Measurements from ENCODE around the gene PCDHA9. TPM values are rescaled to one million over a fixed set of nuclear protein-coding genes. Genes with fewer than 3 reads are reported as not detected.

PCDHA9 gene
- total and polyA plus RNA-seq, 10 donors = 0.13 to 0.98 (median 0.17) TPM; not detected in 5

DNA sequence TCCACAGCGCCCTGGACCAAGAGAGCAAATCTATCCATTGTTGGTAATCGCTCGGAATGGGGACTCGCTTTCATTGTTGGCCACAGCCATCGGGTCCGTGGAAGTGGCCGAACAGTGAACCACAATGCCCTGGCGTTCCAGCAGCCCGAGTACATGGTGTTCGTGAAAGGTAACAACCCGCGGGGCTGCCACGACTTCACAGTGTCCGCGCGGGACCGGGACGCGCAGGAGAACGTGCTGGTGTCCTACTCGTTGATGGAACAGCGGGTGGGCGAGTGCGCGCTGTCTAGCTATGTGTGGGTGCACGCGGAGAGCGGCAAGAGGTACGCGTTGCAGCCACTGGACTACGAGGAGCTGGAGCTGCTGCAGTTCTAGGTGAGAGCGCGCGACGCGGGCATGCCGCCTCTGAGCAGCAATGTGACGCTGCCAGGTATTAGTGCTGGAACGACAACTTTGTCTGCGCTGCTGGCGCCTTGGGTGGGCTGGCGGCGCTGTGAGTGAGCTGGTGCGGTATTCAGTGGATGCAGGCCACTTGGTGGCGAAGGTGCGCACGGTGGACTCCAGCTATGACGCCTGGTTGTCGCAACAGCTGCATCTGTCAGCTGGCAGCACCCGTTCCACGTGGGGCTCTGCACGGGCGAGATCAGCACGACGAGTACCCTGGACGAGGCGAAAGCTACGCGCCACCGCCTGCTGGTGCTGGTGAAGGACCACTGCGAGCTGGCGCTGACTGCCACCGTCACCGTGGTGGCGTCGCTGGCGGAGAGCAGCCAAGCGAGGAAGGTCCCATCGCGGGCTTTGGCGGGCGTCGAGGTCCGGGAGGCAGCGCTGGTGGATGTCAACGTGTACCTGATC is 14.5 kb downstream of the PCDHA9 start:
- Histone ChIP-seq H3K27me3 (replicated peaks in 1 of 7) (peaks cover 0 to 68% (median 0%) of the 10 kb centered on the region in 7 donors), H3K9me3 (peaks cover 0 to 50% (median 34%) of the 10 kb centered on the region in 8 donors), H3K36me3 (no peaks in the 10 kb centered on the region), H3K4me1 (no peaks in the 10 kb centered on the region), H3K4me3 (no peak overlapping the region), H3K27ac (no peak overlapping the region)
- WGBS, 5 donors = 43 to 58% (median 57%) methylated on average over 28 to 76 of the region's 76 CpGs
- TF ChIP-seq, protein P1, sequence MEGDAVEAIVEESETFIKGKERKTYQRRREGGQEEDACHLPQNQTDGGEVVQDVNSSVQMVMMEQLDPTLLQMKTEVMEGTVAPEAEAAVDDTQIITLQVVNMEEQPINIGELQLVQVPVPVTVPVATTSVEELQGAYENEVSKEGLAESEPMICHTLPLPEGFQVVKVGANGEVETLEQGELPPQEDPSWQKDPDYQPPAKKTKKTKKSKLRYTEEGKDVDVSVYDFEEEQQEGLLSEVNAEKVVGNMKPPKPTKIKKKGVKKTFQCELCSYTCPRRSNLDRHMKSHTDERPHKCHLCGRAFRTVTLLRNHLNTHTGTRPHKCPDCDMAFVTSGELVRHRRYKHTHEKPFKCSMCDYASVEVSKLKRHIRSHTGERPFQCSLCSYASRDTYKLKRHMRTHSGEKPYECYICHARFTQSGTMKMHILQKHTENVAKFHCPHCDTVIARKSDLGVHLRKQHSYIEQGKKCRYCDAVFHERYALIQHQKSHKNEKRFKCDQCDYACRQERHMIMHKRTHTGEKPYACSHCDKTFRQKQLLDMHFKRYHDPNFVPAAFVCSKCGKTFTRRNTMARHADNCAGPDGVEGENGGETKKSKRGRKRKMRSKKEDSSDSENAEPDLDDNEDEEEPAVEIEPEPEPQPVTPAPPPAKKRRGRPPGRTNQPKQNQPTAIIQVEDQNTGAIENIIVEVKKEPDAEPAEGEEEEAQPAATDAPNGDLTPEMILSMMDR (IDR thresholded peaks at IDR 0.05 in 8 of 11, conservative IDR thresholded peaks at IDR 0.05 in 3 of 11) = no peak
- DNase-seq = no peak
- intact Hi-C loops (cut with DNase I; ENCODE audit: low total_unique reads) = no loop called here

DNA sequence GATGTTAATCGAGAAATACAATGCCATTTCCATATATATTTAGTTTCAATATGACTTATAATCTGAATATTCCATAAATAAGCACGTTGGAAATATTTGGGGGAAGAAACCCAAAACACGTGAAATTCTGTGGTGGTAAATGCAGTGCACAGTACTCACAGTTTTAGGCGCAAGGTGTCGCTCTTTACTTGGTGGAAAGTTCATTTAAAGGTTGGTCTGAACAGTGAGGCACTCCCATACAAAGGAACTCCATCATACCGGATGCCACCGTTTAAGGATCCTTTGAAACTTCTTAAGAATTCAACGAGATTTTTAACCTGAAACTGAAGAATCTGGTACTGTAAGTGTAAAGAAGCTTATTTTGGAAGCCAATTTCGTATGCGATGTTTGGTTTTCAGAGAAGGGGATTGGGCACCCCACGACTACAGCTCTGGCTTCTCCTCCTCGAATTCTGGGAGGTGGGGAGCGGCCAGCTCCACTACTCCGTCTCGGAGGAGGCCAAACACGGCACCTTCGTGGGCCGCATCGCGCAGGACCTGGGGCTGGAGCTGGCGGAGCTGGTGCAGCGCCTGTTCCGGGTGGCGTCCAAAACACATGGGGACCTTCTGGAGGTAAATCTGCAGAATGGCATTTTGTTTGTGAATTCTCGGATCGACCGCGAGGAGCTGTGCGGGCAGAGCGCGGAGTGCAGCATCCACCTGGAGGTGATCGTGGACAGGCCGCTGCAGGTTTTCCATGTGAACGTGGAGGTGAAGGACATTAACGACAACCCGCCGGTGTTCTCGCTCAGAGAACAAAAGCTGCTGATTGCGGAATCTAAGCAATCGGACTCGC is 20.8 kb downstream of the PCDHA9 start, which contains the start of gene PCDHA11:
PCDHA11 (plus strand) TSS at position 237 of the 834 bp plus-strand sequence; CDS start at position 384, 147 bp downstream.
- H3K4me1 ChIP-seq = no peaks in the 10 kb centered on the region
- H3K27ac ChIP-seq = no peak within 1 kb of the TSS
- peaks cover 0 to 41% (median 25%) of the 10 kb centered on the region in 8 donors for H3K9me3 ChIP-seq
- TF ChIP-seq, protein P1 (IDR thresholded peaks at IDR 0.05 in 8 of 11, conservative IDR thresholded peaks at IDR 0.05 in 3 of 11) = peak in 1 of 11 experiments; percentile 27
- no peak for TF ChIP-seq POLR2A (IDR thresholded peaks at IDR 0.05)
- peak within 1 kb of the TSS in 2 of 8 donors; percentile 21 to 35 for H3K4me3 ChIP-seq
- H3K36me3 ChIP-seq = no peaks in the 10 kb centered on the region
- peaks cover 0 to 80% (median 8%) of the 10 kb centered on the region in 7 donors for H3K27me3 ChIP-seq (replicated peaks in 1 of 7)
- intact Hi-C loops (cut with DNase I; ENCODE audit: low total_unique reads) = no loop called here
- DNase-seq = no peak
- WGBS, 5 donors = 17 to 29% (median 20%) methylated on average over 28 to 41 of the region's 41 CpGs

DNA sequence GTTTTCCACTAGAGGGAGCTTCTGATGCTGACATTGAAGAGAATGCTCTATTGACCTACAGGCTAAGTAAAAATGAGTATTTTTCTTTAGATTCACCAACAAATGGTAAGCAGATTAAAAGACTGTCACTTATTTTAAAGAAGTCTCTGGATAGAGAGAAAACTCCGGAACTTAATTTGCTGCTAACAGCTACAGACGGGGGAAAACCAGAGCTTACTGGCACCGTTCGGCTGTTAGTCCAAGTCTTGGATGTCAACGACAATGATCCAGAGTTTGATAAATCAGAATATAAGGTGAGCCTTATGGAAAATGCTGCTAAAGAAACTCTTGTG is 21.3 kb downstream of the PCDHA9 start:
- DNase-seq = no peak
- Histone ChIP-seq H3K27ac (no peak overlapping the region), H3K4me3 (peak overlapping the region in 2 of 8 donors; percentile 21 to 35), H3K27me3 (replicated peaks in 1 of 7) (peaks cover 0 to 82% (median 11%) of the 10 kb centered on the region in 7 donors), H3K9me3 (peaks cover 0 to 41% (median 25%) of the 10 kb centered on the region in 8 donors), H3K4me1 (no peaks in the 10 kb centered on the region), H3K36me3 (no peaks in the 10 kb centered on the region)
- intact Hi-C loops (cut with DNase I; ENCODE audit: low total_unique reads) = no loop called here
- TF ChIP-seq, protein P1 (IDR thresholded peaks at IDR 0.05 in 8 of 11, conservative IDR thresholded peaks at IDR 0.05 in 3 of 11) = peak in 1 of 11 experiments; percentile 12
- TF ChIP-seq POLR2A (IDR thresholded peaks at IDR 0.05) (no peak), POLR2AphosphoS5 (IDR thresholded peaks at IDR 0.05) (no peak)
- 51 to 65% (median 60%) methylated on average over 5 of the region's 5 CpGs for WGBS, 5 donors

Data from spleen (tissue), 11 donors.